Parathyroid adenoma (tissue), 2 donors: ENCODE measurements around the gene HBEGF.

ENCODE experiments used
- H2AFZ ChIP-seq: fragments of 300-600 bp; sonication (generic); one replicate; pipeline ENCODE4 v1.7.0; 2017; ENCODE audit warnings: antibody characterized with exemption, mild to moderate bottlenecking
- H3K27ac ChIP-seq: fragments of 300-600 bp; sonication (generic); one replicate; pipeline ENCODE4 v1.7.0; 2017
- H3K27me3 ChIP-seq: fragments of 300-600 bp; sonication (generic); one replicate; pipeline ENCODE4 v1.7.0; 2017; ENCODE audit warnings: low read length; ENCODE audit not compliant: control insufficient read depth, insufficient read depth
- H3K36me3 ChIP-seq: fragments of 300-600 bp; sonication (generic); one replicate; pipeline ENCODE4 v1.7.0; 2017; ENCODE audit warnings: low read length; ENCODE audit not compliant: control insufficient read depth, insufficient read depth
- H3K4me1 ChIP-seq: fragments of 300-600 bp; sonication (generic); one replicate; pipeline ENCODE4 v1.7.0; 2017; ENCODE audit warnings: control low read depth
- H3K4me2 ChIP-seq: fragments of 300-600 bp; sonication (generic); one replicate; pipeline ENCODE4 v1.7.0; 2017; ENCODE audit warnings: low read length
- H3K4me3 ChIP-seq: fragments of 300-600 bp; sonication (generic); one replicate; pipeline ENCODE4 v1.7.0; 2017; ENCODE audit warnings: low read depth, low read length
- H3K79me2 ChIP-seq: fragments of 300-600 bp; sonication (generic); one replicate; pipeline ENCODE4 v1.7.0; 2017; ENCODE audit warnings: control low read depth
- H3K9ac ChIP-seq: fragments of 300-600 bp; sonication (generic); one replicate; pipeline ENCODE4 v1.7.0; 2017; ENCODE audit warnings: mild to moderate bottlenecking
- H3K9me3 ChIP-seq: fragments of 300-600 bp; sonication (generic); one replicate; pipeline ENCODE4 v1.7.0; 2017; ENCODE audit warnings: low read length; ENCODE audit not compliant: control insufficient read depth
- TF ChIP-seq, protein P1 (sequence below): fragments of 300-600 bp; sonication (generic); IDR thresholded peaks from one replicate; pipeline ENCODE4 v1.7.0; 2017; ENCODE audit warnings: antibody characterized with exemption, mild to moderate bottlenecking
- donor health status: primary hyperparathyroidism.

The HBEGF gene

DNA sequence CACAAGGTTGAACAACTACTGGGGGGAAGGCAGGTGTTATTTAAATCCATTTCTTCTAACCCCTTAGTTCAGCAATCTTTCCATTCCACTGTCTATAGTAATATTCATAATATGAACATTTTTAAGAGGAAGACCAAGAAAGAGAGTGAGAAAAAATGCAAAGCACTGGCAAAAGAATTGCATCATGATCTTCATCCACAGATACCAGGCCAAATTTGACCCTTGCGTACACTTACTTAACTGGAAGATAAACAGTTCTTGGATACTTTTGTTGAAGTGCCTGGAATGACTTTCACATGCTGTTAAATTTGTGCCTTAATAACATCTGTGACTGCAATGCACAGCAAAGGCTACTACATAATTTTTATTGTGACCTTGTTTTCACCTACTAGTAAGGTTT, 45.3 kb downstream of the HBEGF start:
- H3K4me3 ChIP-seq: no peak overlapping the region
- H3K4me1 ChIP-seq: no peaks in the 10 kb centered on the region
- H3K27ac ChIP-seq: no peak overlapping the region

DNA sequence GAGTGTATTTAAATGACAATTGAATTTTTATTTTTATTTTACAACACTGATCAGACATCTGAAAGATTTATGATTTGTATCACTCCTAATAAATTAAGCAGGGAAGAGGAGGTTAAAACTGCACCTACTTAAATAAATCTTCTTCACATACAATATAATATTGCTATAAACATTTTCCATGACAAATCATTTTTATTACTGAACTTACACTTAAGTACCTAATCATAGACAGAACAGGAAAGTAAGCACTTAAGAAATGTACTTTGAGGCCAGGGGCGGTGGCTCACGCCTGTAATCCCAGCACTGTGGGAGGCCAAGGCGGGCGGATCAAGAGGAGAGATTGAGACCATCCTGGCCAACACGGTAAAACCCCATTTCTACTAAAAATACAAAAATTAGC, 47.3 kb downstream of the HBEGF start:
- H3K36me3 ChIP-seq: no peaks in the 10 kb centered on the region

More for the DNA sequence above, 45.3 kb downstream of the HBEGF start:
- Histone ChIP-seq H3K27me3 (no peaks in the 10 kb centered on the region), H2AFZ (no peak overlapping the region), H3K79me2 (peaks cover 21% of the 10 kb centered on the region), H3K9ac (no peak overlapping the region), H3K9me3 (no peaks in the 10 kb centered on the region), H3K36me3 (no peaks in the 10 kb centered on the region), H3K4me2 (no peak overlapping the region)
- TF ChIP-seq, protein P1, sequence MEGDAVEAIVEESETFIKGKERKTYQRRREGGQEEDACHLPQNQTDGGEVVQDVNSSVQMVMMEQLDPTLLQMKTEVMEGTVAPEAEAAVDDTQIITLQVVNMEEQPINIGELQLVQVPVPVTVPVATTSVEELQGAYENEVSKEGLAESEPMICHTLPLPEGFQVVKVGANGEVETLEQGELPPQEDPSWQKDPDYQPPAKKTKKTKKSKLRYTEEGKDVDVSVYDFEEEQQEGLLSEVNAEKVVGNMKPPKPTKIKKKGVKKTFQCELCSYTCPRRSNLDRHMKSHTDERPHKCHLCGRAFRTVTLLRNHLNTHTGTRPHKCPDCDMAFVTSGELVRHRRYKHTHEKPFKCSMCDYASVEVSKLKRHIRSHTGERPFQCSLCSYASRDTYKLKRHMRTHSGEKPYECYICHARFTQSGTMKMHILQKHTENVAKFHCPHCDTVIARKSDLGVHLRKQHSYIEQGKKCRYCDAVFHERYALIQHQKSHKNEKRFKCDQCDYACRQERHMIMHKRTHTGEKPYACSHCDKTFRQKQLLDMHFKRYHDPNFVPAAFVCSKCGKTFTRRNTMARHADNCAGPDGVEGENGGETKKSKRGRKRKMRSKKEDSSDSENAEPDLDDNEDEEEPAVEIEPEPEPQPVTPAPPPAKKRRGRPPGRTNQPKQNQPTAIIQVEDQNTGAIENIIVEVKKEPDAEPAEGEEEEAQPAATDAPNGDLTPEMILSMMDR: no peak

DNA sequence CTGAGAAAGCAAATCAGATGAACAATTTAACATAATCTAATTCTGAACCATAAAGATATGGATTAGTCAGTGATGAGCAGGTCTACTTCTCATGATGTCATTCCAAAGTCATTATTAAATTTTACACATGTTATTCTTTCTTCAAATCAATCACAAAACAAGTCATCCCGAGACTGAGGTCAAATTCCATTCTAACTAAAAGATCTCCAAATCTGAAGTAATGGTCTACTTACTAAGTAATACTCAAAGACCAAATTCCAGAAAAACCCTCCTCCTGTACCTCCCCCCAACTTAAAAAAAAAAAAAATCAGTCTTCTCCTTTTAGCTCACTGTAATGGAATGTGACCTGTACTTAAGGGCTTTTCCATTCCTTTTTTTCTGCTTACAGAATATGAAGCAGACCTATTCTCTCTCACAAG, 48.2 kb downstream of the HBEGF start:
- TF ChIP-seq, protein P1: no peak
- no peaks in the 10 kb centered on the region for H3K9me3 ChIP-seq
- no peak overlapping the region for H3K27ac ChIP-seq
- H3K36me3 ChIP-seq: no peaks in the 10 kb centered on the region
- H3K9ac ChIP-seq: no peak overlapping the region
- no peaks in the 10 kb centered on the region for H3K4me1 ChIP-seq
- peaks cover 24% of the 10 kb centered on the region for H3K79me2 ChIP-seq
- H2AFZ ChIP-seq: no peak overlapping the region
- H3K27me3 ChIP-seq: no peaks in the 10 kb centered on the region
- no peak overlapping the region for H3K4me3 ChIP-seq
- H3K4me2 ChIP-seq: no peak overlapping the region

More for the DNA sequence above, 47.3 kb downstream of the HBEGF start:
- H3K27ac ChIP-seq: no peak overlapping the region
- no peak overlapping the region for H2AFZ ChIP-seq
- no peak overlapping the region for H3K9ac ChIP-seq
- no peaks in the 10 kb centered on the region for H3K9me3 ChIP-seq
- peaks cover 25% of the 10 kb centered on the region for H3K79me2 ChIP-seq
- H3K27me3 ChIP-seq: no peaks in the 10 kb centered on the region
- no peak overlapping the region for H3K4me2 ChIP-seq
- TF ChIP-seq, protein P1: no peak
- H3K4me3 ChIP-seq: no peak overlapping the region
- no peaks in the 10 kb centered on the region for H3K4me1 ChIP-seq

DNA sequence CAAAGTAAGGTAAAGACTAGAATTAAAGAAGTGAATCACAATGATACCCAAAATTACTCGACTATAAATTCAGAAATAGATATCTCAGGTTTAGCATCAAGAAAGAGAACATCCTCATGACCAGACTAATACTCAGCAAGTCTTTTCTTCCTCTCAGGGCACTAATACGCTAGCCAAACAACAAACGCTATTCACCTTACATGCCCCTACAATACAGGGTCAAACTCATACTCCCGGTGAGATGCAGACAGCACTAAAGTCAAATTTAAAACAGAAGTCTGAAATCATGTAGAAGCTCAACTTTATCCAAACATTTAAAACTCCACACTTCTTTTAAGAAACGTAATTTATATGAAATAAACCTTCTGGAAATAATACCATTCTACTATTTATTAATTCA, 49.1 kb downstream of the HBEGF start:
- no peak overlapping the region for H2AFZ ChIP-seq
- no peaks in the 10 kb centered on the region for H3K4me1 ChIP-seq
- no peaks in the 10 kb centered on the region for H3K27me3 ChIP-seq
- TF ChIP-seq, protein P1: no peak
- no peak overlapping the region for H3K4me3 ChIP-seq
- no peak overlapping the region for H3K9ac ChIP-seq
- no peak overlapping the region for H3K27ac ChIP-seq
- H3K36me3 ChIP-seq: no peaks in the 10 kb centered on the region
- H3K9me3 ChIP-seq: no peaks in the 10 kb centered on the region
- H3K4me2 ChIP-seq: no peak overlapping the region
- peaks cover 20% of the 10 kb centered on the region for H3K79me2 ChIP-seq

DNA sequence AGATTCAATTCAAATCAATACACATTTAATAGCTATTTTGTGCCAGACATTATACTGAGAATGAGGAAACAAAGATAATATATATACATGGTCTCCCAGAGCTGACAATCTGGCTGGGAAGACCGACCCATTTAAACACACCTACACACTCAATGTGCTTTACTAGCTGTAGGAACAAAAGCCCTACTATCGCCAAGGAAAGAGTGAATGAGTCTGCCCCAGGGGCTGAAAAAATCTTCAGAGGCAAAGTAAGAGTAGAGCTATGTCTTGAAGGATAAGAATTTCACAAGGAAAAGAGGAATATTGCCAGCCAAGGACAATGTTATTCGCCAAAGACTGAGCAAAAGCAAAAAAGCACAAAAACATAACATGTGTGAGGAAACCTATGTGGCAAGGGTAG, 50.1 kb downstream of the HBEGF start:
- no peak overlapping the region for H2AFZ ChIP-seq
- no peaks in the 10 kb centered on the region for H3K27me3 ChIP-seq
- no peak overlapping the region for H3K9ac ChIP-seq
- H3K9me3 ChIP-seq: no peaks in the 10 kb centered on the region
- peaks cover 22% of the 10 kb centered on the region for H3K79me2 ChIP-seq
- no peak overlapping the region for H3K4me2 ChIP-seq
- no peak overlapping the region for H3K27ac ChIP-seq
- H3K4me3 ChIP-seq: no peak overlapping the region
- H3K4me1 ChIP-seq: no peaks in the 10 kb centered on the region
- H3K36me3 ChIP-seq: no peaks in the 10 kb centered on the region
- TF ChIP-seq, protein P1: no peak
